ENCODE data around the gene MIER3.

Gene MIER3

GRCh38 chr5:56961746-56962145 lies 9.8 kb upstream of the MIER3 start:
- DNase-seq (ENCODE audit: low read depth in 2 of 2): no peak

- no peak for DNase-seq (ENCODE audit: low read depth in 2 of 2)
Measured at GRCh38 chr5:56959326-56959725, 7.4 kb upstream of the MIER3 start.

- DNase-seq (ENCODE audit: low read depth in 2 of 2): no peak
Measured at GRCh38 chr5:56958595-56958994, 6.7 kb upstream of the MIER3 start.

- DNase-seq (ENCODE audit: low read depth in 2 of 2): no peak
Measured at GRCh38 chr5:56954262-56954661, 2.3 kb upstream of the MIER3 start.

- peak in 1 of 2 donors; percentile 6 for DNase-seq (ENCODE audit: low read depth in 2 of 2)
Measured at GRCh38 chr5:56951126-56951945, 587 bp downstream of the MIER3 start.

GRCh38 chr5:56950626-56951125 lies 1.2 kb downstream of the MIER3 start:
- DNase-seq (ENCODE audit: low read depth in 2 of 2): peak in 1 of 2 donors; percentile 17

GRCh38 chr5:56947052-56947451 lies 4.9 kb downstream of the MIER3 start:
- DNase-seq (ENCODE audit: low read depth in 2 of 2): no peak

- no peak for DNase-seq (ENCODE audit: low read depth in 2 of 2)
Measured at GRCh38 chr5:56941981-56942380, 9.9 kb downstream of the MIER3 start.

- no peak for DNase-seq (ENCODE audit: low read depth in 2 of 2)
Measured at GRCh38 chr5:56938858-56939257, 13.1 kb downstream of the MIER3 start.

- DNase-seq (ENCODE audit: low read depth in 2 of 2): no peak
Measured at GRCh38 chr5:56934325-56934724, 17.6 kb downstream of the MIER3 start.

GRCh38 chr5:56922922-56923321 lies 29.0 kb downstream of the MIER3 start:
- no peak for DNase-seq (ENCODE audit: low read depth in 2 of 2)

- no peak for DNase-seq (ENCODE audit: low read depth in 2 of 2)
Measured at GRCh38 chr5:56919942-56920662, 31.8 kb downstream of the MIER3 start.

GRCh38 chr5:56918054-56918453 lies 33.9 kb downstream of the MIER3 start:
- DNase-seq (ENCODE audit: low read depth in 2 of 2): no peak

- DNase-seq (ENCODE audit: low read depth in 2 of 2): no peak
Measured at GRCh38 chr5:56917534-56917933, 34.4 kb downstream of the MIER3 start.

- no peak for DNase-seq (ENCODE audit: low read depth in 2 of 2)
Measured at GRCh38 chr5:56914678-56915077, 37.2 kb downstream of the MIER3 start.

- no peak for DNase-seq (ENCODE audit: low read depth in 2 of 2)
Measured at GRCh38 chr5:56913766-56914165, 38.2 kb downstream of the MIER3 start.

GRCh38 chr5:56910210-56910965 lies 41.5 kb downstream of the MIER3 start:
- no peak for DNase-seq (ENCODE audit: low read depth in 2 of 2)

GRCh38 chr5:56909294-56910209 lies 42.4 kb downstream of the MIER3 start, which contains the start of gene SETD9:
SETD9 (plus strand) TSS chr5:56909596; CDS start chr5:56909646, 50 bp downstream.
- peak; percentile 67 for DNase-seq (ENCODE audit: low read depth in 2 of 2)

GRCh38 chr5:56908942-56909293 lies 43.0 kb downstream of the MIER3 start:
- no peak for DNase-seq (ENCODE audit: low read depth in 2 of 2)

GRCh38 chr5:56900858-56901578 lies 50.9 kb downstream of the MIER3 start:
- DNase-seq (ENCODE audit: low read depth in 2 of 2): no peak
